HG02759 (cell line): ENCODE data around the gene GDNF.
"Not testable (repeated sequence)": the region's sequence is repeated elsewhere in the genome, so short reads cannot be mapped to it uniquely, and the experiment has no call there.

ENCODE experiments used
- ATAC-seq: cut with Tn5 transposase; IDR thresholded peaks from one replicate; pipeline ENCODE4 v1.9.1; 2021; ENCODE audit warnings: mild to moderate bottlenecking, moderate library complexity; ENCODE audit not compliant: unreplicated experiment

Gene GDNF

GRCh38 chr5:37787742-37788141 lies 52.1 kb downstream of the GDNF start:
- no peak for ATAC-seq

- ATAC-seq = no peak
Measured at GRCh38 chr5:37786862-37787519, 52.9 kb downstream of the GDNF start.

DNA sequence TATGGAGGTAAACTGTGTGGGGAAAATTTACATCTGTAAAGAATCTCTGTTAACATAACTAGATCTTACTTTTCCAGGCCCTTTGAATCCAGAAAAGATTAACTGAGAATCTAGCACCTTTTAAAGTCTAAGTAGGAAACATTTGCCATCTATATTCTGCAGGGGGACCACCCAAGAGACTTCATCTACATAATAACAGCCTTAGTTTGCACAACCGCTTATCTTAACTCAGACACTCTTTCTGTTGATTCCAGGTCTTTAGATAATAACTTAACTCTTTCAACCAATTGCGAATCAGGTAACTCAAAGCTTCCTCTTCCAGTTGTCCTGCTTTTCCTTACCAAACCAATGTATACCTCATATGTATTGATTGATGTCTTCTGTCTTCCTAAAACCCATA lies 53.4 kb downstream of the GDNF start:
- ATAC-seq = no peak

GRCh38 chr5:37781409-37781808 lies 58.4 kb downstream of the GDNF start:
- ATAC-seq = not testable (repeated sequence)

DNA sequence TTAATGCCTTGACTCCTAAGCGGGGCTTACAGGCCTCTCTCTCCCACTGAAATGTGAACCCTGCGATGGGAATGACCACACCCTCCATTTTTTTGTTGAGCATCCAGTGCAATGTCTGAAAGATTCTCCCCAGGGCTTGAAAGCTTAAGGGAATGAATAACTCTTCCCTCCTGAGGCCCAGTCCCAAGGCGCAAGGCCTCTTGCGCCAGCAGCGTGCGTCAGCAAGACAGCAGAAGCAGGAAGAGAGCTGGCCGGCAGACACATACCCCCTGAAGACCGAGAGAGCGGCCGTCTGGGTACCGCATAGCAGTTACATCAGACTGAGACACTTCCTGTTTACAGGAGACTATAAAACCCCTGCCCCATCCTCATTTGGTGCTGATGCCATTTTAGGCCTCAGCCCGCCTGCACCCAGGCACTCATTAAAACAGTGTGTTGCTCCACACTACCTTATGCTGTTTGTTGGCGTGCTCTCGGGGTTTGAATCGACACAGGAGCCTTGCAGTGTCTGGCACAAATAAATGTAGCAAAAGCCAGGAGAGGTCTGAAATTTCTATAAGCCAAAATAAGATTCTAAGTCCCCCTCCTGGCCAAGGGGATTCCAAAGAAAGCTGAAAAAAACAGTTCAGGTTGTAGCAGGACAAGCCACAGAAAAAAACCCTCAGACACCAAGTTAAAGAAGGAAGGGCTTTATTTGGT lies 62.3 kb downstream of the GDNF start:
- no peak for ATAC-seq

- ATAC-seq = no peak
Measured at GRCh38 chr5:37776826-37777225, 63.0 kb downstream of the GDNF start.

- ATAC-seq = no peak
Measured at GRCh38 chr5:37774912-37775483, 64.8 kb downstream of the GDNF start.

DNA sequence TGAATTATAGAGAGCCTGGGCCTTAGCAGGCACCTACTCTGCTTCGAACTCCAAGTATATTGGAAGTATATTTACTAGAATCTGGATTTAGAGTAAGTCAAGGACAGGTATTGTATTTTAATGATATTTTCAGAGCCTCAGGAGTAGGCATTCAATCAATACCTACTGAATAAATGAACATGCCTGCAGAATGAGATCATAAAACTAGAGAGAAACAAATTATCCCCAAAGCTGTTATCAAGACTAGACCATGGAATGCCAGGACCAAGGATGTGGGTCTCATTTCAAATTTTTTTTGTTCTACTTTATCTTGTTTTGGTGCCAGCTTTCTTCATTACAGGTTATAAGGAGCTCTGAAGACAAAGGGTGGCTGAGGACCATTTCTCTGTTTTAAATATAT lies 66.0 kb downstream of the GDNF start:
- ATAC-seq = no peak

GRCh38 chr5:37772255-37772654 lies 67.6 kb downstream of the GDNF start:
- ATAC-seq = no peak

DNA sequence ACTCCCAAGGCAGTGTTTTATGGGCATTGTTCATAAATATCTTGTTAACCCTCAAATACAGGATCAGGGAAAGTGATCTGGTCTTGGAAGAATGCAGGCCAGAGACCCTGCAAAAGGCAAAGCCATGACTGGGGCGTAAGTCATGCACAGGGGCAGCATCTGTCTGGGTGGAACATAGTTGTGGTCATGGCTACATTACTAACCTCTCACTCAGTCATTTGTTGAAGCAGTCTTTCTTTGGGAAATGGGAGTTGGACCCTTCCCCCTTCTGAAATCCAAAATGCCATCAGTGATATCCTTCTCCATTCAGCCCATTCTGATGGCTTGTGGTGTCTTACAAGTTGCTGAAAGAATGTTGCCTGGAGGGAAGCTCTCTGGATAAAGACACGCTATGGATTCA lies 68.1 kb downstream of the GDNF start:
- no peak for ATAC-seq

GRCh38 chr5:37771203-37771611 lies 68.6 kb downstream of the GDNF start:
- no peak for ATAC-seq

GRCh38 chr5:37770786-37771185 lies 69.1 kb downstream of the GDNF start:
- ATAC-seq = no peak

GRCh38 chr5:37769840-37770239 lies 70.0 kb downstream of the GDNF start:
- ATAC-seq = no peak

DNA sequence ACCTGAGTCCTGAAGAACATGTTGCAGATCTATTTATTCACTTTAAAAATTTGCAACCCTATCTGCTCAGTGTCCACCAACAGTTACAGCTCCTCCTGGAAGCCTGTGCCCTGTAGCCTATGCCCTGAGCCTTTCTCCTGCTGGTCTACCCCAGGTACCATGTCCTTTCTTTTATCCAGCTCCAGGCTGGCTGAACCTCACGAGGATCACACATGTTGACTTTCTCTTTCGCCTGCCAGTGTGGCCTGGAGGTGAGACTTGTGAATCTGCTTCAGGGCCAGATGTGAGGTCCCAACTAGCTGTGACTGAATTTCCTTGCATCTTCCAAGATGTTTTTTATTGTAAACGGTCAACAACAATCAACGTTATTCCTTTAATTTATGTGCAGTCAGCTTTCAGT lies 70.7 kb downstream of the GDNF start:
- ATAC-seq = no peak

GRCh38 chr5:37768371-37768770 lies 71.5 kb downstream of the GDNF start:
- ATAC-seq = no peak

- ATAC-seq = no peak
Measured at GRCh38 chr5:37767961-37768360, 71.9 kb downstream of the GDNF start.

- ATAC-seq = no peak
Measured at GRCh38 chr5:37767251-37767650, 72.6 kb downstream of the GDNF start.
